DMS114 treated with DMSO at 0.1 percent for 48 hours (cell line): ENCODE data around the gene TMEM178A.

ENCODE experiments used
- DNase-seq: peaks from one replicate; lab custom pipeline; 2025; ENCODE audit not compliant: unreplicated experiment; lab: John Stamatoyannopoulos, UW

Gene TMEM178A

DNA sequence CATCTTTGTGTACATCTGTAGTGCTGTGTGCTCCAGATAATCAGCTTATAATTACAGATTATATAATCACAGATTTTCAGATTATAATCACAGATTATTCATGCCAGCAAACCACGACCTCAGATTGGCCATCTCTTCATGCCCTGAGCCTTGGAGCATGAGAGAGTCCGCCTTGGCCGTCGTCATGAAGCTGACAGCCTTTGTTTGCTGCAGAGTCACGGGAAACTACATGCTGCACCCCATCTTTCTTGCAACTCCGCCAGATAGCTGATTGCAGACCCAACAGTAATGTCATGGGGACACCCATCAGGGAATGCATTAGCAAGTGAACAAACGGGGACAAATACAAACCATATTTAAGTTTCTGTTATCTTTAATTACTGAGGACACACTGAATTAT, 7.3 kb downstream of the TMEM178A start:
- no peak for DNase-seq

DNA sequence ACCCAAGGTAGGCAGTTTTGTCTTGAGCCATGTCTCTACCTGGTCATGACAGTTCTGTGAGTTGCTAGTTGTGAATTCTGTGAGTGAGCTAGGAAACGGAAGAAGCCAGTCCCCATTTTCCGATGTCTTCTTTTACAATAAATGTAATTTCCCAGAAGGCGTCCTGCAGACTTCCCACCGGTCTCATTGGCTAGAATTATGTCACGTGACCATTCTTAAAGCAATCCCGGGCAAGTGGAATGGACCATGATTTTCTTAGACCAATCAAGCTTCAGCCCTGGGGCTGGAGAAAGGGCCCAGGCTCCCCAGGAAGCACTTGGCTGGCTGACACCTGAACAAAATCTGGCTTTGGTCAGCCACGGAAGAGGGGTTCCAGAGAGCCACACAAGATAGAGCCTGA, 10.6 kb downstream of the TMEM178A start:
- no peak for DNase-seq

DNA sequence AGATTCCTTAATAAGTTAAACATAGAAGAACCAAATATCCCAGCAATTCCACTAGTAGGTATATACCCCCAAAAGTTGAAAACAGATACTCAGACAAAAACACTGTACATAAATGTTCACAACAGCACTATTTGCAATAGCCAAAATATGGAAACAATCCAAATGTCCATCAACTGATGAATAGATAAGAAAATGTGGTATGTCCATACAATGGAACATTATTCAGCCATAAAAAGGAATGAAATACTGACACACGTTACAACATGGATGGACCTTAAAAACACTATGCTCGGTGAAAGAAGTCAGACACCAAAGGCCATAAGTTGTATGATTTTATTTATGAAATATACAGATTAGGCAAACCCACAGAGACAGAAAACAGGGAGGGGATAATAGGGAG, 12.5 kb downstream of the TMEM178A start:
- no peak for DNase-seq

DNA sequence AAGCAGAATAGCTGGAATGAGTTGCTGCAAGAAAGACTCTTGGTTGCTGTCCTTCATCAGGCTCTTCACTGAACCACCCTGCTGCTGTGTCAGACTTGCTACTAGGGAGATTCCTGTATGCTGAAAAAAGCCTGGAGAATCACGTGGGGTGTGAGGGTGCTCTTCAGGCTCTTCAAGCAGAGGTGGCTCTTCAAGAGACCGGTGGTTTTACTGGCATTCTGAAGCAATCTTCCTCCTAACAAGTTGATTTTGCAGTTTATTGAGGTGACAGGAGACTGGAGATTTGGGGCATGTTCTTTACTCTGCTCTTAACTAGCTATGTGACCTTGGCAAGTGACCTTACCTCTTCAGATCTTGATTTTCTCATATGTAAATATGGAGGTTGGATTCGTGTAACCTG, 14.1 kb downstream of the TMEM178A start:
- DNase-seq: no peak

DNA sequence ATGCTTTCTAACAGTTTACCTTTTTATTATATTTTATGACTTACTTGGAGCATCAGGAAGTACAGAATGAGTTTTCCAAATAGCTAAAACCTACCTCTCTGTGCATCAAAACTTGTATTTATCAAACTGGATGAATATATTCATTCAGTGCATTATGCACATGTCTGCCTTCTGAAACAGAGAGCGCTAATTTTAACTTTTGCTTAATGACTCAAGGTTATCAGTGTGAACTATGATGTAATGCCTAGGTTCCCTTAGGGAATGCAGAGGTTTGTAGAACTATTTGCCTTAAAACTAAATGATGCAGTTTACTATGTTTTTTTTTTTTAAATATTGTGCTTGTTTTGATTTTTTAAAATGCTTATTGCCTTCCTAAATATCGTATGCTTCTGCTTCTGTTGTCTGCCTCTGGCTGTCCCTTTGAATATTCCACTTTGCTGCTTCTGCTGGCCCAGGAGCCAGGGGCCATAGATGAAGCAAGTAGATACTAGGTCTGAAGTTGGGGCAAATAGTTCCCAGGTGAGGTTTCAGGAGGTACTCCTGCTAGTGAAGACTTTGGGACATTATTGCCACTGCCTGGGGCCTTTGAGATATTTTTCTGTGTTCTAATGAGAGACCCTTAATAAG, 16.5 kb downstream of the TMEM178A start:
- DNase-seq: no peak

DNA sequence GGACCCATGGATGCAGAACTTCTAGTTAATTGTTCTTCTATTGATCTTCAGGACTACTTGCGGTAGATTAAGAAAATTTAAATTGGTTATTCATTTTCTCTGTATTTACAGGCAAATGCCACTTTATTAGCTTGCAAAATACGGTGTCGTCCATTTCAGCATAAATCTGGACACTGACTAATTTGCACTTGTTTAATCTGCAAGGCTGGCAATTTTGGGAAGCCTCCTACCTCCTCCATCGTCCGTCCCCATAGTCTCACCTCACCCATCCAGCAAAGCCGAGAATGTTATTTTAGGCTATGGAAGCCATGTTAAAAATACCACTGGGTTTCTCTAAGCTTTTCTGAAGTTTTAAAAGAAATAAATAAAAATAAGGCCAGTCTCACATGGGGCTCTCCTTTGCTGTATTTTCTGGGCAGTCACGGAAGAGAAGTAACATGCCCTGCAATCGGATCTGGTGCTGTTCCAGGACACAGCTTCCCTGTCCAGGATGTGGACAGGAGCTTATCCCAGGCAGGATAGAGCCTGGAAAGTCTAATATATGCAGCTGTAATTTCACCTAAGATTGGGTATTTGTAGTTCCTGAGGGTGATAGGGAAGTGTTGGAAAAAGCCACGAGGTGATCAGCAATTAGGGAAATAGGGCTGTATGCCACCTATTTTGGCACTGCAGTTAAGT, 17.4 kb downstream of the TMEM178A start:
- no peak for DNase-seq

DNA sequence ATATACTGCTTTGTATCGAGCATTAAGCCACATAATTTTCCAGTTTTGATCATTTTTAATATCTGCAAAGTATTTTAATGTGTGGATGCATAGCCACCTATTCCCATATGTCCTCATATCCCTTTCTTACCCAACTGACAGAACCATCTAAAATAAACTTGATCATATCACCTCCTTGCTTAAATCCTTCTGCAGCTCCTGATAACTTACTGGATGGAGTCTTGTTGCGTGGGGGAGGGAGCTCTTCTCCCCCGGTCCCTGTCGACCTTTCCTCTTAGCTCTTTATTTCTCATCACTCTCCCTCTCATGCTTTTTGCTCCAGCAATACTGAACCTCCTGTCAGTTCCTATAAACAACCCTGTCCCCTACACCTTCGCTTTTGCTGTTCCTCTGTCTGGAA, 18.7 kb downstream of the TMEM178A start:
- no peak for DNase-seq

DNA sequence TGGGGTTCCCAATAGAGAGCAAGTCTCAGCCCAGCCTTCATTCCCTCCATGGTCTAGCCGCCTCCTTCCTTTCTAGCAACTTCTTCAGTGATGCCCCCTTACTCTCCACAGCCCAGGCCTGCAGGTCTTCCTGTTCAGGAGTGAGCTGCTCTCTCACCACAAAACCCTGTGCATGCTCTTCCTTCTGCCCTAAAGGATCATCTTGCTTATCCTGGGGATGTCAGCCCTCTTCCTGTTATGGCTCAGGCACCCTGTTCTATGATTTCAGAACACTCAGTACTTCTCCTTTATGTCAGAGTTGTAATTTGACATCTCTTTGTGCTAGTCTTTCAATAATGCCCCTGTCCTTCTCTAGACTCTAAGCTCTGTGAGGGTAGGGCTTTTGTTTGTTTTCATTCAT, 19.4 kb downstream of the TMEM178A start:
- no peak for DNase-seq

DNA sequence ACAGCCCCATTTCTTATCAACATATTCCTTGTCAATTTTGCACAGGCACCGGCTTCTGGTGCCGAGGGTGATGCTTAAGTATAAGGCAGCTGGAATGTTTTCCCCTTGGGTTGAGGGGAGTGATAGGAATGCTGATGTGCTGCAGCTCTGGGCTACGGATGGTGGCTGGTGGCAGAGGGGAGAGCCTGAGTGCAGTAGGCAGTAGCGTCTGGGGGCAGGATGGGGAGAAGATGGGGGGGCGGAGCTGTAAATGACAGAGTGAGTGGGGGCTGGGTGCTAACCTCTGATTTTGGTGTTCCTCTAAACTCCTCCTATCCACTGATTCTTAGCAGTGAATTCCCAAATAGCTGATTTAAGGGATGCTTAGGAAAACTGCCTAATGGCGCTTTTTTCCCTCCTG, 20.7 kb downstream of the TMEM178A start:
- no peak for DNase-seq

DNA sequence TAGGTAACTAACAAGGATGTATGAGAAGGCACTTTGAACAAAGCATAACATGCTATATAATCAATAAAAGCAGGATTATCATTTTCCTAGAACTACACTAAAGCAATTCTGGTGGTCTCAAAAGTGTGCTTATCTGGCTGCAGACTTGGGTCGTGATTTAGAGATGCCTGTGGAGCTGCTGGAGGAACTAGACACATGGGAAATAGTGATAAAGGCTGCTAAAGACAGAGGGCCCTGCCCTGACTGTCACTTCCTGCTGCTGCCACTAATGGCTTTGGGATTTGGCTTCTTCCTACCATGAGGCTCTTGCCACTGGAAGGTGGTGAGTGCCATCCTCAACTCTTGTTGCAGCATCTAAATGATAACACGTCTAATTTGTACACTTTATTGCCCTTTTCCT, 22.5 kb downstream of the TMEM178A start:
- DNase-seq: no peak

DNA sequence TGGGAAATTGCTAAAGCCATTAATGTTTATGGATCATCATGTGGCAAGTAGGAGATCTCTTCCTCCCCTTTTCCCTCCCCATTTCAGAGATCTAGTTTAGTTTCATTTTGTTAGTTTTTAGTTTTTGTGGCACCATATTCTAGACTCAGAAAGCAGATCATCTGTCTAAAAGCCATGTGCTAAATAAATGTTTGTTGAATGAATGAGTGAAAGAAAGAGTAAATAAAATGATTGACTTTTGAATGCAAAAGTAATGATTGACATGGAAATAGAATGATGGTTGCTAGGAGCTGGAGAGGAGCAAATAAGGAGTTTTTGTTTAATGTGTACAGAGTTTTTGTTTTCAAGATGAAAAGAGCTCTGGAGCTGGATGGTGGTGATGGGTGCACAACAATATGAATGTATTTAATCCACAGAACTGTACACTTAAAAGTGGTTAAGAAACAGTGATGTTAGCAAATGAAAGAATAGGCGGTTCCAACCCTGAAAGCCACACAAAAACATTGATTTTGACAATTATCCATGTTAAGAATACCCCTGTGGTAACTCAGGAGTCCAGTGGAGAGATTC, 23.6 kb downstream of the TMEM178A start:
- DNase-seq: no peak

DNA sequence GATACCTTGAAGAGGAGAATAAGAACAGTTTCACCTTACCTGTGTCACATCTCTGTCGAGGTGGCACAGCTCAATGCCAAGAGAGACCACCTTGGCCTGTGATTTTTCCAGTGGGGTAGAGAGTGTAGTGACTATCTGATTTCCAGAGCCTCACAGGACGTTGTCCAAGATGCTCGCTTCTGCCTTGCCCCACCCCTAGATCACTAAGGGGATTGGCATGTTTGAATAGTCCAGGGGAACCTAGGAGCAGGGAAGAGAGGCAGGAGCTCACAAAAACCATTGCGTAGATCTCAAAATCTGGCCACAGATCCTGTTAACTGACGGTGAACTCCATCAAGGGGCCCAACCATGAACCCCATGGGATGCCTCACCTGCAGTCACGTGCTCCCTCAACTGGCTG, 24.2 kb downstream of the TMEM178A start:
- no peak for DNase-seq

DNA sequence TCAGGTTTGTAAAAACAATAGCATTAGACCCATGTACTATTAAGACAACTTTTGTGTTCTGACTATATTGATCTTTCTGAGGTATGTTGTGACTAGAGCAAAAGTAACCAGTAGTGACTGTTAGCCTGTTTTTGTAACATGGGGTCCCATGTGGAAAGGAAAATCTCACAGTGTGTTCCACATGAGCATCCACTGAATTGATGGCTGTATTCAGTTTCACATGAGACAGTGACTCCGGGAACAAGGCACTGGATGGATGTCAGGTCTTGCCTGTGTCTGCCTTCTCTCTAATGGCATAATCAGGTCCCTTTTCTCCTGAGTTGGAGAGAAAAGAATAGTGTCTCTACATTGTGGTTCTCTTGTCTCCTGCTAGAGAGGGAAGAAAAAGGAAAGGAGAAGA, 27.5 kb downstream of the TMEM178A start:
- DNase-seq: no peak

DNA sequence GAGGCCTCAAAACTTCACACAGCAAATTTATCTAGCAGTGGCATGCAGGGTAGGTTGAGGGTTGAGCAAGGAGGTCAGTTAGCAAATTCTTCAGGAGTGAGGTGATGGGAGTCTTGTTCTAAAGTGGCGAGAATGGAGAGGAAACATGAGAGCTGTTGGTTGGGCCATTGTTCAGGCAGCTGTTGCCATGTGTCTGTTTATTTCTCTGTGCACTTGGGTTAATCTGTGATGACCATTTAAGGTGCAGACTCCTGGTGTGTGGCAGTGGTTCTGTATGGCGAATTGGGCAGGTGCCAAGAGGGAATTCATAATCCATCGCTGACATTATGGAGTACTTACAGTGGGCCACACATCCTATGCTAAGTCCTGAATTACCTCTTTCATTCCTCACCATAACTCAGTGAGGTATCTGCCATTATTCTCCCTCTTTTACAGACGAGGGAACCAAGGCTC, 30.4 kb downstream of the TMEM178A start:
- no peak for DNase-seq

DNA sequence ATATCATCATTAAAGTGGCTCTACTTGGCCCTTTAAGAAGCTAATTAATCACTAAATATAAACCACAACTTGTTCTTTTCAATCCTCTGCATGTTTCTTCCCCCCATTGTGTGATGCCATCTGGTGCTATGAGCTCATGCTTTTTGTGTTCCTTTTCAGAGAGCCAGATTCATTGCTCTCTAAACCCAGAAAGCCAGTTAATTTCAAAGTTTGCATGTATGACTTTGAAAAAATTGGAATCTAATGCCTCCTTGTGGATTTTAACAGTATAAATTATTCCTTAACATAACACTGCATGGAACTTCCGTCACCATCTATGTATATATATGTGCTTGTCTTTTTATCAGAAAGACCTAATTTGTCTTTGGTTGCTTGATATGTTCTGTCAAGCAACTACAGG, 31.1 kb downstream of the TMEM178A start:
- DNase-seq: peak; percentile 2

DNA sequence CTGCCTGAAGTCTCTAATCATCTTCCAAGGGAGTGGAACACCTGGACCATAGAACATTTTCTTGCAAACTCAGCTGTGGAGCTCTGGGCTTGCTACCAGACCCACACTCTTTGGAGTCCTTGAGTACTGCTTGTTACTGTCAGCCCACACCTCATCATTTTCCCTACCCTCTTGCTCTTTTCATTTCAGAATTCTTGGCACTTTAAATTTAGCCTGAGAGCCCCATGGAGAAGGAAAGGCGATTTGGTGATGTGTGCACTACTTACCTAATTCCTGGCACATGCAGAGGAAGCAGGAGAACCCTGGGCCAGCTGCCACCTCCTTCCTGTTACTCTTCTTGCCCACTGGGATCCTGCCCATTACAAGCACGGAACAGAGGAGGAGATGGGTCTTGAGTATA, 31.7 kb downstream of the TMEM178A start:
- DNase-seq: no peak

DNA sequence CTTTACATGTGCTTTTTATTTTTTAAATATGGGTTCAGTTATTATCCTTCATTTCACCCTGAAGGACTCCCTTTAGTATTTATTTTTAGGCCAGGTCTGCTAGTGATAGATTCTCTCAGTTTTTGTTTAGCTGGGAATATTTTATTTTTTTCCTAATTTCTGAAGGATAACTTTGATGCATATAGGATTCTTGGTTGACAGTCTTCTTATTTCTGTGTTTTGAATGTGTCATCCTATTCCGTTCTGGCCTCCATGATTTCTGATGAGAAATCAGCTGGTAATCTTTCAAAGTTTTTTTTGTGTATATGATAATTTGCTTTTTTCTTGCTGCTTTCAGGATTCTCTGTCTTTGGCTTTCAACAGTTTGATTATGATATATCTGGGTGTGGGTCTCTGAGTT, 35.4 kb downstream of the TMEM178A start:
- no peak for DNase-seq

DNA sequence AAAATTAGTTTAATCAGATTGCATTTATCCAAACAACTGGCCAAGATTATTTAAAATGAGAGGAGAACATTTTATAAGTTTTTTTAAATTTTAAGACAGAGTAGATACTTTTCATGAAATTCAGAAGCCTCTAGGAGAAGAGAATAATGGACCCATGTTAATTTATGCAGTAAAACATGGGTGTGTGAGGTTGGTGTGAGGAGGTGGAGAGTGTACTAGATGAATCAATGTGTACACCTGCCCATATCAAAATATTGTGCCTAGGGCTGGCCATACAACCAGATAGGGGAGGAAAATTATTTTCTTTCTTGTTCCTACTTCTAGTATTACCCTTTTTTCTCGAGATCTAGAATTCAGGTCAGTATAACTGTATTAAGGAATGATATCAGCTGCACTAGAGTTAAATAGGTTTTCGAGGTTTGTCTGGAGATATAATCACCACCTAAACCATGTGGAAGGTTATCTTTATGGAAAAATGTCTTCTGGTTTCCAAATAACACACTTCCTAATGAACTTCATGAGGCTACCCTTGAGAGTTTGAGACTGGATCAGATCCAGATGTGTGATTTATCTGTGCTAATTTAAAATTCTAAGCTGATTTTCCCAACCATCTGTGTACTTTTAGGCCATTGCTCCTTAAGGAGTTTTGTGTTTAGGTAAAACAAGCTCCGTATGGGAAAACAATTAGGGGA, 37.6 kb downstream of the TMEM178A start:
- no peak for DNase-seq

DNA sequence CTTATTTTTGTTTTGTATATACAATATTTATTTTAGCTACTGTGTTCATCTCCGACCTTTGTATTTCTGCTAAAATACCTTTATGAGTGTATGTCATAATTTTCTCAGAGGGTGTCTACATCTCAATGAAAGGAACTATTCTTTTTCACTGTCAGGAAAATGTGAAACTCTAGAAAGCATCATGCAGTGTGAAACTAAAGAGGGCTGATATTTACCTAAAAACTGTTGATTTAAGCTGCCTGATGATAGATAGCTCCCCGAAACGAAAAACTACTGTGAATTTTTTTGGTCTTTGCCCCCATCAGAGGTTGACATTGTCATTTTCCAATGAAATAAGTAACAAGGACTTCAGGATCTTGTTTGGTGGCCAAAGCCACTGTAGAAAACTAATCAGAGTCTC, 38.8 kb downstream of the TMEM178A start:
- DNase-seq: no peak

DNA sequence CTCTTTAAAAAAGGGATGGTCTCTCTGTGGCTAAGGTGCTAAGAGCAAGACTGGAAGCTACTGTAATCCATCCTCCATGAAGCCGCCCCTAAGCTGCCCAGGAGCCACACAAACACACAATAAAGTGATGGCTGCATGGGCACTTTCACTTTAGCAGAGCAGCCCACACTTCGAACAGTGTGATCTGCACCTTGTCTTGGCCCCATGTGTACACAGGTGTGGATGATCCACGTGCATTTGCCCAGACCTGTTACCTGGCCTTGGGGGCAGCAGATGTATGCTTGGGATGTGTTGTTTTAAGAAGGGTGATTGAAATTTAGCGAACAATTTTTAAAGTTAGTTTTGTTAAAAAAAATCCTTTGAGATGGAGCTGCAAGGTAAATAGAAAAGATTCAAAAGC, 39.9 kb downstream of the TMEM178A start:
- no peak for DNase-seq

DNA sequence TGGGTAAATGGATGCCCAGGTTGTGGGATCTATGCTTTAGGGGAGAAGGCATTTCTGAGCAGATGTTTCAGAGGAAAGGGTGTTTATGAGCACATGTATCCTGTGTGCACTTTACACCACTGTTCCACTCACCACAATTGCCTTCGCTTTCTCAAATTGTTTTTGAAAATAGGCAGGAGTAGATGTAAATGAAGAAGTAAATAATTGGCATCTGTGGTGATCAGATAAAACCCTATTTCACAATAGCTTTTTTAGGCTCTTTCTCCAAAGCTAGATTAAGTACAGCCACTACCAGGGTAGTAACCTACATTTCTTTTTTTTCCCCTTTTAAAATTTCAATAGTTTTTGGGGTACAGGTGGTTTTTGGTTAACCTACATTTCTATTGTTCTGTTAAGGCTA, 40.6 kb downstream of the TMEM178A start:
- DNase-seq: no peak

DNA sequence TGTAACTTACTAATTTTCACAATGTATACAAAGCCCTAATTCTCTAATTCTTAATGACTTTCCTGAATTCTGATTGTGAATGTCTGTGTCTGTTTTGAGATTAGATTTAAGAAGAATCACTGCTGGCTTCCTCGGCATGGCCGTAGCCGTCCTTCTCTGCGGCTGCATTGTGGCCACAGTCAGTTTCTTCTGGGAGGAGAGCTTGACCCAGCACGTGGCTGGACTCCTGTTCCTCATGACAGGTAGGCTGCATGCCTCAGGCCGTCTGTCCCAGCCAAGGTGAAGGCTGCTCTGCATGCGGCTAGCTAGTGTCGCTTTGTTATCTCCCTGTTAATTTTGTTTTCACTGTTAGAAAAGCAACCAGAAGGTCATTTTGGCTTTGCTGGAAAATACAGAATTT, 41.2 kb downstream of the TMEM178A start:
- no peak for DNase-seq
